Measurements from ENCODE around the gene SLC13A2.

SLC13A2 gene

GRCh38 chr17:28499364-28499664 lies 25.9 kb downstream of the SLC13A2 start:
- no peak overlapping the region for H3K4me3 ChIP-seq (ENCODE audit: insufficient read depth in 1 of 2, low read depth in 1 of 2, low read length in 2 of 2)
- H3K18ac ChIP-seq (ENCODE audit: low read depth in 1 of 2, low read length in 2 of 2) = no peak overlapping the region
- H3K4me2 ChIP-seq (ENCODE audit: low read length, poor library complexity, severe bottlenecking) = no peak overlapping the region
- no peak overlapping the region for H3K27ac ChIP-seq (ENCODE audit: low read length, poor library complexity, severe bottlenecking)
- no peak overlapping the region for H4K8ac ChIP-seq (ENCODE audit: low read length)
- no peaks in the 10 kb centered on the region for H3K79me1 ChIP-seq (replicated peaks; ENCODE audit: low read length, poor library complexity, severe bottlenecking)
- H3K4ac ChIP-seq (ENCODE audit: low read depth in 1 of 2, low read length in 2 of 2) = no peak overlapping the region
- H3K4me1 ChIP-seq (ENCODE audit: control insufficient read depth, insufficient read depth, low read depth, low read length) = peaks cover 5% of the 10 kb centered on the region
- H2BK15ac ChIP-seq (ENCODE audit: low read depth, poor library complexity, severe bottlenecking) = no peak overlapping the region
- H3K36me3 ChIP-seq (ENCODE audit: control insufficient read depth in 1 of 2, insufficient read depth in 2 of 2, low read depth in 1 of 2, low read length in 2 of 2) = no peaks in the 10 kb centered on the region
- H2BK5ac ChIP-seq (ENCODE audit: low read depth, low read length, poor library complexity, severe bottlenecking) = no peak overlapping the region
- 88% methylated on average over 9 of the region's 9 CpGs for WGBS
- H3K23ac ChIP-seq (ENCODE audit: low read length in 2 of 2) = no peak overlapping the region
- H2BK12ac ChIP-seq (ENCODE audit: low read length in 2 of 2) = no peak overlapping the region
- H3K27me3 ChIP-seq (ENCODE audit: control insufficient read depth in 1 of 2, insufficient read depth in 1 of 2, low read length in 2 of 2) = peaks cover 54 to 63% of the 10 kb centered on the region in 2 experiments
- no peak overlapping the region for H2BK120ac ChIP-seq (ENCODE audit: low read depth, low read length)
- no peak overlapping the region for H4K91ac ChIP-seq (ENCODE audit: low read length)
- no peak for DNase-seq
- no peaks in the 10 kb centered on the region for H3K9me3 ChIP-seq (ENCODE audit: control insufficient read depth, low read length)
- no peak overlapping the region for H2AK5ac ChIP-seq (ENCODE audit: low read length, severe bottlenecking)
- no peak overlapping the region for H2AFZ ChIP-seq (ENCODE audit: low read depth, low read length)
- no peak overlapping the region for H3K14ac ChIP-seq (ENCODE audit: low read length in 2 of 2)
- H3K9ac ChIP-seq (ENCODE audit: low read length) = no peak overlapping the region

DNA sequence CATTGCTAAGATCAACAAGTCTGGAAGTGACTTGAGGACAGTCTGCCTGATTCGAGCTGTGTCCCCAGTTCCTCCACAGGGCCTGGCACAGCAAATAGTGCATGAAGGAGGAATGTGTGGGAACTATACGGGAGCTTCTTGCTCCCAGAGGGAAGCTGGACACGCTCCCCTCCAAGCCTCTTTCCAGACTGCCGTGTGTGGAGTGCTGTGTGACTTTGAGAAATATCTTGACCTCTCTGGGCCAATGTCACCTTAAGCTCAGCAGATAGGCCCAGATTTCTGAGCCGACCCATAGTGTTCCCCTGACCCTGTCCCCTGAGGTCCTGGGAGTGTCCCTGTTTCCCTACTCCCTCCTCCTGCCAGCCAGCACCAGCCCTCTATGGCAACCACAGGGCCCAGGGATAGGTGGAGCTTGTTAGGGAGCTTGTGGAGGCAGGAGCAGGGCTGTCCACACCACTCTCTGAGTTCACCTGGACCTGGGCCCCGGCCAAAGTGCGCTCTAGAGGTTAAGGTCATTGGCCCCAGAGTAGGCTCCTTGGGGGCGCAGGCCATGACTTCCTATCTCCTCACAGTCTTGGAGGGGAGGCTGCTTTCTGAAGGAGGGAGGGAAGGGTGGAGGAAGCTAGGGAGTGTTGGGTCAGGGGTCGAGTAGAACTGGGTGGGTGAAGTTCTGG lies 26.4 kb downstream of the SLC13A2 start:
- no peak overlapping the region for H2BK120ac ChIP-seq (ENCODE audit: low read depth, low read length)
- H2BK15ac ChIP-seq (ENCODE audit: low read depth, poor library complexity, severe bottlenecking) = no peak overlapping the region
- H4K91ac ChIP-seq (ENCODE audit: low read length) = no peak overlapping the region
- no peak overlapping the region for H3K27ac ChIP-seq (ENCODE audit: low read length, poor library complexity, severe bottlenecking)
- WGBS = 87% methylated on average over 8 of the region's 9 CpGs
- DNase-seq = no peak
- H2AK5ac ChIP-seq (ENCODE audit: low read length, severe bottlenecking) = no peak overlapping the region
- H3K4me2 ChIP-seq (ENCODE audit: low read length, poor library complexity, severe bottlenecking) = no peak overlapping the region
- peaks cover 4% of the 10 kb centered on the region for H3K4me1 ChIP-seq (ENCODE audit: control insufficient read depth, insufficient read depth, low read depth, low read length)
- H3K36me3 ChIP-seq (ENCODE audit: control insufficient read depth in 1 of 2, insufficient read depth in 2 of 2, low read depth in 1 of 2, low read length in 2 of 2) = no peaks in the 10 kb centered on the region
- no peak overlapping the region for H3K18ac ChIP-seq (ENCODE audit: low read depth in 1 of 2, low read length in 2 of 2)
- no peak overlapping the region for H3K9ac ChIP-seq (ENCODE audit: low read length)
- H3K4me3 ChIP-seq (ENCODE audit: insufficient read depth in 1 of 2, low read depth in 1 of 2, low read length in 2 of 2) = no peak overlapping the region
- H2BK12ac ChIP-seq (ENCODE audit: low read length in 2 of 2) = no peak overlapping the region
- no peaks in the 10 kb centered on the region for H3K79me1 ChIP-seq (replicated peaks; ENCODE audit: low read length, poor library complexity, severe bottlenecking)
- no peaks in the 10 kb centered on the region for H3K9me3 ChIP-seq (ENCODE audit: control insufficient read depth, low read length)
- no peak overlapping the region for H4K8ac ChIP-seq (ENCODE audit: low read length)
- H2AFZ ChIP-seq (ENCODE audit: low read depth, low read length) = no peak overlapping the region
- peaks cover 59 to 67% of the 10 kb centered on the region in 2 experiments for H3K27me3 ChIP-seq (ENCODE audit: control insufficient read depth in 1 of 2, insufficient read depth in 1 of 2, low read length in 2 of 2)
- H2BK5ac ChIP-seq (ENCODE audit: low read depth, low read length, poor library complexity, severe bottlenecking) = no peak overlapping the region
- no peak overlapping the region for H3K4ac ChIP-seq (ENCODE audit: low read depth in 1 of 2, low read length in 2 of 2)
- H3K23ac ChIP-seq (ENCODE audit: low read length in 2 of 2) = no peak overlapping the region
- H3K14ac ChIP-seq (ENCODE audit: low read length in 2 of 2) = no peak overlapping the region

GRCh38 chr17:28500712-28501379 lies 27.4 kb downstream of the SLC13A2 start:
- Histone ChIP-seq H3K14ac (ENCODE audit: low read length in 2 of 2) (no peak overlapping the region), H3K4me2 (ENCODE audit: low read length, poor library complexity, severe bottlenecking) (no peak overlapping the region), H2AK5ac (ENCODE audit: low read length, severe bottlenecking) (no peak overlapping the region), H3K36me3 (ENCODE audit: control insufficient read depth in 1 of 2, insufficient read depth in 2 of 2, low read depth in 1 of 2, low read length in 2 of 2) (no peaks in the 10 kb centered on the region), H3K4me3 (ENCODE audit: insufficient read depth in 1 of 2, low read depth in 1 of 2, low read length in 2 of 2) (no peak overlapping the region), H2AFZ (ENCODE audit: low read depth, low read length) (no peak overlapping the region), H3K79me1 (replicated peaks; ENCODE audit: low read length, poor library complexity, severe bottlenecking) (no peaks in the 10 kb centered on the region), H3K27ac (ENCODE audit: low read length, poor library complexity, severe bottlenecking) (no peak overlapping the region), H3K4me1 (ENCODE audit: control insufficient read depth, insufficient read depth, low read depth, low read length) (peaks cover 3% of the 10 kb centered on the region), H3K9ac (ENCODE audit: low read length) (no peak overlapping the region), H2BK15ac (ENCODE audit: low read depth, poor library complexity, severe bottlenecking) (no peak overlapping the region), H3K9me3 (ENCODE audit: control insufficient read depth, low read length) (no peaks in the 10 kb centered on the region), H3K27me3 (ENCODE audit: control insufficient read depth in 1 of 2, insufficient read depth in 1 of 2, low read length in 2 of 2) (peaks cover 63 to 68% of the 10 kb centered on the region in 2 experiments), H2BK12ac (ENCODE audit: low read length in 2 of 2) (no peak overlapping the region), H4K8ac (ENCODE audit: low read length) (no peak overlapping the region), H2BK5ac (ENCODE audit: low read depth, low read length, poor library complexity, severe bottlenecking) (no peak overlapping the region), H3K23ac (ENCODE audit: low read length in 2 of 2) (no peak overlapping the region), H2BK120ac (ENCODE audit: low read depth, low read length) (no peak overlapping the region), H3K4ac (ENCODE audit: low read depth in 1 of 2, low read length in 2 of 2) (no peak overlapping the region), H3K18ac (ENCODE audit: low read depth in 1 of 2, low read length in 2 of 2) (no peak overlapping the region), H4K91ac (ENCODE audit: low read length) (no peak overlapping the region)
- 70% methylated on average over 13 of the region's 13 CpGs for WGBS
- no peak for DNase-seq

GRCh38 chr17:28501421-28502284 lies 28.2 kb downstream of the SLC13A2 start:
- Histone ChIP-seq H3K4me3 (ENCODE audit: insufficient read depth in 1 of 2, low read depth in 1 of 2, low read length in 2 of 2) (no peak overlapping the region), H2AK5ac (ENCODE audit: low read length, severe bottlenecking) (no peak overlapping the region), H3K27ac (ENCODE audit: low read length, poor library complexity, severe bottlenecking) (no peak overlapping the region), H3K14ac (ENCODE audit: low read length in 2 of 2) (no peak overlapping the region), H3K23ac (ENCODE audit: low read length in 2 of 2) (no peak overlapping the region), H3K79me1 (replicated peaks; ENCODE audit: low read length, poor library complexity, severe bottlenecking) (no peaks in the 10 kb centered on the region), H4K91ac (ENCODE audit: low read length) (no peak overlapping the region), H3K18ac (ENCODE audit: low read depth in 1 of 2, low read length in 2 of 2) (no peak overlapping the region), H2BK120ac (ENCODE audit: low read depth, low read length) (no peak overlapping the region), H3K9me3 (ENCODE audit: control insufficient read depth, low read length) (no peaks in the 10 kb centered on the region), H3K4ac (ENCODE audit: low read depth in 1 of 2, low read length in 2 of 2) (no peak overlapping the region), H3K4me2 (ENCODE audit: low read length, poor library complexity, severe bottlenecking) (no peak overlapping the region), H3K36me3 (ENCODE audit: control insufficient read depth in 1 of 2, insufficient read depth in 2 of 2, low read depth in 1 of 2, low read length in 2 of 2) (no peaks in the 10 kb centered on the region), H4K8ac (ENCODE audit: low read length) (no peak overlapping the region), H2BK15ac (ENCODE audit: low read depth, poor library complexity, severe bottlenecking) (no peak overlapping the region), H2AFZ (ENCODE audit: low read depth, low read length) (no peak overlapping the region), H2BK12ac (ENCODE audit: low read length in 2 of 2) (no peak overlapping the region), H3K9ac (ENCODE audit: low read length) (no peak overlapping the region), H3K27me3 (ENCODE audit: control insufficient read depth in 1 of 2, insufficient read depth in 1 of 2, low read length in 2 of 2) (peaks cover 61 to 66% of the 10 kb centered on the region in 2 experiments), H3K4me1 (ENCODE audit: control insufficient read depth, insufficient read depth, low read depth, low read length) (peaks cover 3% of the 10 kb centered on the region), H2BK5ac (ENCODE audit: low read depth, low read length, poor library complexity, severe bottlenecking) (no peak overlapping the region)
- WGBS = 80% methylated on average over 3 of the region's 3 CpGs
- no peak for DNase-seq
